Left renal cortex interstitium (tissue), 4 donors: ENCODE results near the gene CHEK2. TPM values are rescaled to one million over a fixed set of nuclear protein-coding genes. Genes with fewer than 3 reads are reported as not detected.

ENCODE experiments used
- polyA plus RNA-seq, 4 donors: library from polyadenylated mRNA; unstranded; fragments of 120-200 nt; gene quantifications; one replicate each; pipeline ENCODE4 v1.2.1, GENCODE V29; 2013; ENCODE audit not compliant: insufficient read length in 4 of 4

Gene CHEK2
- polyA plus RNA-seq, 4 donors = 13.4 to 22.5 (median 17.7) TPM

Other genes with a start within 250 kb of the CHEK2 start
- gene TTC28, start 62.0 kb downstream of the CHEK2 start, polyA plus RNA-seq = 10 to 100 TPM; 26.0 to 49.6 (median 35.9) TPM
- gene HSCB, start 219 bp upstream of the CHEK2 start, polyA plus RNA-seq = 10 to 100 TPM; 19.7 to 22.7 (median 20.7) TPM
- 10 to 100 TPM; 36.5 to 38.9 (median 37.4) TPM for gene CCDC117, start 30.9 kb upstream of the CHEK2 start, polyA plus RNA-seq
- gene XBP1, start 58.7 kb upstream of the CHEK2 start, polyA plus RNA-seq = 100 to 1,000 TPM; 118 to 145 (median 133) TPM
- 10 to 100 TPM; 25.9 to 31.7 (median 30.2) TPM for gene ZNRF3, start 141.8 kb upstream of the CHEK2 start, polyA plus RNA-seq